K562 (cell line): Measurements from ENCODE around the gene ZFYVE28. TPM values are rescaled to one million over a fixed set of nuclear protein-coding genes. Genes with fewer than 3 reads are reported as not detected.

Experiments
- TCF7L2 ChIP-seq: fragments of 150-350 bp; IDR thresholded peaks from 2 replicates; pipeline ENCODE4 v1.6.1; 2016; ENCODE audit warnings: low read depth, mild to moderate bottlenecking, low read length, moderate library complexity
- polyA plus RNA-seq, 8 experiments: library from polyadenylated mRNA; depleted of rRNA in 4 of 8; stranded (reverse) in 5 of 8; unstranded in 3 of 8; fragments of >200 nt; fragmentation: Nextera tagmentation in 2 of 8; fragmentation: Illumina TruSeq in 1 of 8; extraction: Ambion mirVana in 2 of 8; extraction: Trizol in 1 of 8; gene quantifications; 2 replicates each; pipeline versions ENCODE4 v1.2.1 to v1.2.3, GENCODE V29; 2011 to 2014; ENCODE audit warnings: inconsistent platforms in 1 of 8, missing spikeins in 1 of 8
- total RNA-seq, 7 experiments: library from RNA; depleted of rRNA in 6 of 7; stranded (reverse); fragments of >200 nt in 6 of 7; fragmentation: Illumina TruSeq in 2 of 7; extraction: Trizol in 2 of 7; gene quantifications; 2 replicates each; pipeline versions ENCODE4 v1.2.1 to v1.2.3, GENCODE V29; 2011 to 2021; ENCODE audit warnings: low replicate concordance in 1 of 7
- TF ChIP-seq, protein P1 (sequence below), 2 experiments: fragments of 450-650 bp; formaldehyde crosslinking in 1 of 2; IDR thresholded peaks; 2 replicates each; pipeline versions ENCODE4 v1.4.0 to v1.6.1; 2014 to 2020; ENCODE audit warnings: mild to moderate bottlenecking in 2 of 2, borderline replicate concordance in 1 of 2, low read depth in 1 of 2
- TF ChIP-seq, protein P2 (sequence below): sonication (generic); formaldehyde crosslinking; IDR thresholded peaks from 2 replicates; pipeline ENCODE4 v1.8.0; 2022; ENCODE audit warnings: missing genetic modification reagents, mild to moderate bottlenecking, moderate library complexity, borderline replicate concordance
- TF ChIP-seq, protein P3 (sequence below): fragments of 450-650 bp; IDR thresholded peaks from 2 replicates; pipeline ENCODE4 v1.6.1; 2016; ENCODE audit warnings: mild to moderate bottlenecking, moderate library complexity

The ZFYVE28 gene
- total and polyA plus RNA-seq, 9 of the 15 experiments (the other 6 are each of a cell fraction or from before 2014, with no cell fraction given): 1.3 to 24.8 (median 8.9) TPM

DNA sequence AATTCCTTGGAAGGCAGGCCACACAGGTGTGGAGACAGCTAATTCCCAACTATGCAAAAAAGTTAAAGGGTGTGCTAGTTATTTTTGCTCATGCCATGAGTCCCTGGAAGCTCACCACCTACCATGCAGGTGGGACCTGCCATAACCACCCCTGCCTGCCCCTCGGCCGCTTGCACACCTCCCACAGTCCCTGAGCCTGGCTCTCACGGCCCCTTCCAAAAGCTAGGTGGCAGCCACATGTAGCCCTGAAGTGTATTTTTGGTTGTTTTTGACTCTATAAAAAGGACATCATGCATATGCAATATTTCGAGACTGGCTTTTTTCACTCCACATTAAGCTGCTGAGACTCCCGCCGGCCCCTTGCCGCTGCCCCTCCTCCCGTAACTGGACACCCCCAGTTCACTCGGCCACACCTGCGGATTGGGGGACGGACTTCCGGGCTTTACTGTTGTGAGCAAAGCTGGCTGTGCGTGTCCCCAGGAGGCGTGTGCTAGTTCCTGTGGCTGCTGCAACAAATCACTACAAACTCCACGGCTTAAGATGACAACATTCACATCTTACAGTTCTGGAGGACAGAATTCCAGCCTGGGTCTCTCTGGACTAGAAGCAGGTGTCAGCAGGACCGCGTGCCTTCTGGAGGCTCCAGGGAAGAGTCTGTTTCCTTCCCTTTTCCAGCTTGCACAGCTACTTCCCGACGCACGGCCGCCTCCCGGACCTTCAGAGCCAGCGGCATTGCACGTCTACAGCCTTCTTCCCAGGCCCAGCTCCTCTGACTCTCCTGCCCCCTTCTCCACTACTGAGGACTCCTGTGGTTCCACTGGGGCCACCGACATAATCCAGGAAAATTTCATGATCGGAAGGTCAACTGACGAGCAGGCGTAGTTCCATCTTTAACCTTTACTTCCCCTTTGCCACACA lies 24.8 kb downstream of the ZFYVE28 start (continued):
- TF ChIP-seq, protein P1, sequence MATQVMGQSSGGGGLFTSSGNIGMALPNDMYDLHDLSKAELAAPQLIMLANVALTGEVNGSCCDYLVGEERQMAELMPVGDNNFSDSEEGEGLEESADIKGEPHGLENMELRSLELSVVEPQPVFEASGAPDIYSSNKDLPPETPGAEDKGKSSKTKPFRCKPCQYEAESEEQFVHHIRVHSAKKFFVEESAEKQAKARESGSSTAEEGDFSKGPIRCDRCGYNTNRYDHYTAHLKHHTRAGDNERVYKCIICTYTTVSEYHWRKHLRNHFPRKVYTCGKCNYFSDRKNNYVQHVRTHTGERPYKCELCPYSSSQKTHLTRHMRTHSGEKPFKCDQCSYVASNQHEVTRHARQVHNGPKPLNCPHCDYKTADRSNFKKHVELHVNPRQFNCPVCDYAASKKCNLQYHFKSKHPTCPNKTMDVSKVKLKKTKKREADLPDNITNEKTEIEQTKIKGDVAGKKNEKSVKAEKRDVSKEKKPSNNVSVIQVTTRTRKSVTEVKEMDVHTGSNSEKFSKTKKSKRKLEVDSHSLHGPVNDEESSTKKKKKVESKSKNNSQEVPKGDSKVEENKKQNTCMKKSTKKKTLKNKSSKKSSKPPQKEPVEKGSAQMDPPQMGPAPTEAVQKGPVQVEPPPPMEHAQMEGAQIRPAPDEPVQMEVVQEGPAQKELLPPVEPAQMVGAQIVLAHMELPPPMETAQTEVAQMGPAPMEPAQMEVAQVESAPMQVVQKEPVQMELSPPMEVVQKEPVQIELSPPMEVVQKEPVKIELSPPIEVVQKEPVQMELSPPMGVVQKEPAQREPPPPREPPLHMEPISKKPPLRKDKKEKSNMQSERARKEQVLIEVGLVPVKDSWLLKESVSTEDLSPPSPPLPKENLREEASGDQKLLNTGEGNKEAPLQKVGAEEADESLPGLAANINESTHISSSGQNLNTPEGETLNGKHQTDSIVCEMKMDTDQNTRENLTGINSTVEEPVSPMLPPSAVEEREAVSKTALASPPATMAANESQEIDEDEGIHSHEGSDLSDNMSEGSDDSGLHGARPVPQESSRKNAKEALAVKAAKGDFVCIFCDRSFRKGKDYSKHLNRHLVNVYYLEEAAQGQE (IDR thresholded peaks at IDR 0.05; ENCODE audit: borderline replicate concordance): no peak; the same call in 1 of the 2 replicates
- TF ChIP-seq, protein P1 (CRISPR knock-in tag; IDR thresholded peaks at IDR 0.05; ENCODE audit: low read depth): no peak
- no peak for TF ChIP-seq TCF7L2
- TF ChIP-seq, protein P2, sequence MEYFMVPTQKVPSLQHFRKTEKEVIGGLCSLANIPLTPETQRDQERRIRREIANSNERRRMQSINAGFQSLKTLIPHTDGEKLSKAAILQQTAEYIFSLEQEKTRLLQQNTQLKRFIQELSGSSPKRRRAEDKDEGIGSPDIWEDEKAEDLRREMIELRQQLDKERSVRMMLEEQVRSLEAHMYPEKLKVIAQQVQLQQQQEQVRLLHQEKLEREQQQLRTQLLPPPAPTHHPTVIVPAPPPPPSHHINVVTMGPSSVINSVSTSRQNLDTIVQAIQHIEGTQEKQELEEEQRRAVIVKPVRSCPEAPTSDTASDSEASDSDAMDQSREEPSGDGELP: peak; percentile 34; the same call in 1 of the 2 replicates
- TF ChIP-seq, protein P3, sequence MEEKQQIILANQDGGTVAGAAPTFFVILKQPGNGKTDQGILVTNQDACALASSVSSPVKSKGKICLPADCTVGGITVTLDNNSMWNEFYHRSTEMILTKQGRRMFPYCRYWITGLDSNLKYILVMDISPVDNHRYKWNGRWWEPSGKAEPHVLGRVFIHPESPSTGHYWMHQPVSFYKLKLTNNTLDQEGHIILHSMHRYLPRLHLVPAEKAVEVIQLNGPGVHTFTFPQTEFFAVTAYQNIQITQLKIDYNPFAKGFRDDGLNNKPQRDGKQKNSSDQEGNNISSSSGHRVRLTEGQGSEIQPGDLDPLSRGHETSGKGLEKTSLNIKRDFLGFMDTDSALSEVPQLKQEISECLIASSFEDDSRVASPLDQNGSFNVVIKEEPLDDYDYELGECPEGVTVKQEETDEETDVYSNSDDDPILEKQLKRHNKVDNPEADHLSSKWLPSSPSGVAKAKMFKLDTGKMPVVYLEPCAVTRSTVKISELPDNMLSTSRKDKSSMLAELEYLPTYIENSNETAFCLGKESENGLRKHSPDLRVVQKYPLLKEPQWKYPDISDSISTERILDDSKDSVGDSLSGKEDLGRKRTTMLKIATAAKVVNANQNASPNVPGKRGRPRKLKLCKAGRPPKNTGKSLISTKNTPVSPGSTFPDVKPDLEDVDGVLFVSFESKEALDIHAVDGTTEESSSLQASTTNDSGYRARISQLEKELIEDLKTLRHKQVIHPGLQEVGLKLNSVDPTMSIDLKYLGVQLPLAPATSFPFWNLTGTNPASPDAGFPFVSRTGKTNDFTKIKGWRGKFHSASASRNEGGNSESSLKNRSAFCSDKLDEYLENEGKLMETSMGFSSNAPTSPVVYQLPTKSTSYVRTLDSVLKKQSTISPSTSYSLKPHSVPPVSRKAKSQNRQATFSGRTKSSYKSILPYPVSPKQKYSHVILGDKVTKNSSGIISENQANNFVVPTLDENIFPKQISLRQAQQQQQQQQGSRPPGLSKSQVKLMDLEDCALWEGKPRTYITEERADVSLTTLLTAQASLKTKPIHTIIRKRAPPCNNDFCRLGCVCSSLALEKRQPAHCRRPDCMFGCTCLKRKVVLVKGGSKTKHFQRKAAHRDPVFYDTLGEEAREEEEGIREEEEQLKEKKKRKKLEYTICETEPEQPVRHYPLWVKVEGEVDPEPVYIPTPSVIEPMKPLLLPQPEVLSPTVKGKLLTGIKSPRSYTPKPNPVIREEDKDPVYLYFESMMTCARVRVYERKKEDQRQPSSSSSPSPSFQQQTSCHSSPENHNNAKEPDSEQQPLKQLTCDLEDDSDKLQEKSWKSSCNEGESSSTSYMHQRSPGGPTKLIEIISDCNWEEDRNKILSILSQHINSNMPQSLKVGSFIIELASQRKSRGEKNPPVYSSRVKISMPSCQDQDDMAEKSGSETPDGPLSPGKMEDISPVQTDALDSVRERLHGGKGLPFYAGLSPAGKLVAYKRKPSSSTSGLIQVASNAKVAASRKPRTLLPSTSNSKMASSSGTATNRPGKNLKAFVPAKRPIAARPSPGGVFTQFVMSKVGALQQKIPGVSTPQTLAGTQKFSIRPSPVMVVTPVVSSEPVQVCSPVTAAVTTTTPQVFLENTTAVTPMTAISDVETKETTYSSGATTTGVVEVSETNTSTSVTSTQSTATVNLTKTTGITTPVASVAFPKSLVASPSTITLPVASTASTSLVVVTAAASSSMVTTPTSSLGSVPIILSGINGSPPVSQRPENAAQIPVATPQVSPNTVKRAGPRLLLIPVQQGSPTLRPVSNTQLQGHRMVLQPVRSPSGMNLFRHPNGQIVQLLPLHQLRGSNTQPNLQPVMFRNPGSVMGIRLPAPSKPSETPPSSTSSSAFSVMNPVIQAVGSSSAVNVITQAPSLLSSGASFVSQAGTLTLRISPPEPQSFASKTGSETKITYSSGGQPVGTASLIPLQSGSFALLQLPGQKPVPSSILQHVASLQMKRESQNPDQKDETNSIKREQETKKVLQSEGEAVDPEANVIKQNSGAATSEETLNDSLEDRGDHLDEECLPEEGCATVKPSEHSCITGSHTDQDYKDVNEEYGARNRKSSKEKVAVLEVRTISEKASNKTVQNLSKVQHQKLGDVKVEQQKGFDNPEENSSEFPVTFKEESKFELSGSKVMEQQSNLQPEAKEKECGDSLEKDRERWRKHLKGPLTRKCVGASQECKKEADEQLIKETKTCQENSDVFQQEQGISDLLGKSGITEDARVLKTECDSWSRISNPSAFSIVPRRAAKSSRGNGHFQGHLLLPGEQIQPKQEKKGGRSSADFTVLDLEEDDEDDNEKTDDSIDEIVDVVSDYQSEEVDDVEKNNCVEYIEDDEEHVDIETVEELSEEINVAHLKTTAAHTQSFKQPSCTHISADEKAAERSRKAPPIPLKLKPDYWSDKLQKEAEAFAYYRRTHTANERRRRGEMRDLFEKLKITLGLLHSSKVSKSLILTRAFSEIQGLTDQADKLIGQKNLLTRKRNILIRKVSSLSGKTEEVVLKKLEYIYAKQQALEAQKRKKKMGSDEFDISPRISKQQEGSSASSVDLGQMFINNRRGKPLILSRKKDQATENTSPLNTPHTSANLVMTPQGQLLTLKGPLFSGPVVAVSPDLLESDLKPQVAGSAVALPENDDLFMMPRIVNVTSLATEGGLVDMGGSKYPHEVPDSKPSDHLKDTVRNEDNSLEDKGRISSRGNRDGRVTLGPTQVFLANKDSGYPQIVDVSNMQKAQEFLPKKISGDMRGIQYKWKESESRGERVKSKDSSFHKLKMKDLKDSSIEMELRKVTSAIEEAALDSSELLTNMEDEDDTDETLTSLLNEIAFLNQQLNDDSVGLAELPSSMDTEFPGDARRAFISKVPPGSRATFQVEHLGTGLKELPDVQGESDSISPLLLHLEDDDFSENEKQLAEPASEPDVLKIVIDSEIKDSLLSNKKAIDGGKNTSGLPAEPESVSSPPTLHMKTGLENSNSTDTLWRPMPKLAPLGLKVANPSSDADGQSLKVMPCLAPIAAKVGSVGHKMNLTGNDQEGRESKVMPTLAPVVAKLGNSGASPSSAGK: peak; percentile 34; the same call in 1 of the 2 replicates
